H1 (cell line): ENCODE results near the gene ZMYM2. TPM values are rescaled to one million over a fixed set of nuclear protein-coding genes. Genes with fewer than 3 reads are reported as not detected.
A peak's percentile ranks its signal among the peaks of the same experiment; 100 is the strongest.

Experiments used
- ATF2 ChIP-seq: IDR thresholded peaks from 2 replicates; pipeline ENCODE4 v1.6.1; 2012; ENCODE audit warnings: low read length, inconsistent platforms
- BCL11A ChIP-seq, 2 experiments: IDR thresholded peaks; one replicate each; pipeline ENCODE4 v1.6.1; 2011; ENCODE audit warnings: low read depth in 2 of 2, low read length in 2 of 2, mild to moderate bottlenecking in 2 of 2
- BRCA1 ChIP-seq: IDR thresholded peaks from 2 replicates; pipeline ENCODE4 v1.6.1; 2012; ENCODE audit warnings: low read depth, low read length, improper control_type of control experiment
- CHD2 ChIP-seq: IDR thresholded peaks from 2 replicates; pipeline ENCODE4 v1.6.1; 2012; ENCODE audit warnings: low read length, improper control_type of control experiment
- CREB1 ChIP-seq: IDR thresholded peaks from 2 replicates; pipeline ENCODE4 v1.6.1; 2012; ENCODE audit warnings: inconsistent platforms
- CTBP2 ChIP-seq: IDR thresholded peaks from 2 replicates; pipeline ENCODE4 v1.7.0; 2011; ENCODE audit warnings: borderline replicate concordance, mild to moderate bottlenecking, moderate library complexity, mixed read lengths, low read length; ENCODE audit not compliant: insufficient read depth, insufficient read length
- GABPA ChIP-seq: IDR thresholded peaks from 2 replicates; pipeline ENCODE4 v1.6.1; 2011; ENCODE audit warnings: mild to moderate bottlenecking, low read length, moderate library complexity, borderline replicate concordance; ENCODE audit not compliant: insufficient read depth
- GTF2F1 ChIP-seq: IDR thresholded peaks from 2 replicates; pipeline ENCODE4 v1.6.1; 2012; ENCODE audit warnings: low read depth, low read length, improper control_type of control experiment, borderline replicate concordance
- JUND ChIP-seq: IDR thresholded peaks from 2 replicates; pipeline ENCODE4 v1.6.1; 2011; ENCODE audit warnings: mild to moderate bottlenecking, improper control_type of control experiment, low read length
- KDM1A ChIP-seq: fragments of 200-600, 300-600 bp; sonication (generic); IDR thresholded peaks from 2 replicates; pipeline ENCODE4 v1.7.1; 2016; ENCODE audit warnings: mild to moderate bottlenecking, low read length, borderline replicate concordance
- KDM5A ChIP-seq: fragments of 200-600 bp; IDR thresholded peaks from 2 replicates; pipeline ENCODE4 v1.7.1; 2012; ENCODE audit warnings: mild to moderate bottlenecking, low read length, inconsistent platforms, mixed read lengths
- MAFK ChIP-seq: IDR thresholded peaks from 2 replicates; pipeline ENCODE4 v1.6.1; 2012; ENCODE audit warnings: low read depth, mild to moderate bottlenecking, improper control_type of control experiment, low read length
- MAX ChIP-seq: IDR thresholded peaks from 2 replicates; pipeline ENCODE4 v1.6.1; 2012; ENCODE audit warnings: inconsistent platforms
- POLR2A ChIP-seq, 2 experiments: IDR thresholded peaks; 1 replicate in 1 of 2; 2 replicates in 1 of 2; pipeline ENCODE4 v1.6.1; 2011; ENCODE audit warnings: low read depth in 2 of 2, low read length in 2 of 2, mild to moderate bottlenecking in 2 of 2; ENCODE audit errors: control extremely low read depth in 1 of 2
- POLR2AphosphoS5 ChIP-seq: IDR thresholded peaks from 2 replicates; pipeline ENCODE4 v1.6.1; 2011; ENCODE audit warnings: low read depth, low read length
- POU5F1 ChIP-seq: IDR thresholded peaks from 2 replicates; pipeline ENCODE4 v1.6.1; 2011; ENCODE audit warnings: low read depth, mild to moderate bottlenecking, low read length, moderate library complexity
- RNF2 ChIP-seq: fragments of 200-900, 300-1000 bp; sonication (generic); IDR thresholded peaks from 2 replicates; pipeline ENCODE4 v1.7.1; 2016; ENCODE audit warnings: borderline replicate concordance, low read depth, mild to moderate bottlenecking, antibody characterized with exemption, low read length; ENCODE audit not compliant: poor library complexity, severe bottlenecking; ENCODE audit errors: missing control alignments
- SIN3A ChIP-seq, 2 experiments: IDR thresholded peaks in 1 of 2; conservative IDR thresholded peaks in 1 of 2; 2 replicates each; pipeline ENCODE4 v1.6.1; 2011 to 2012; ENCODE audit warnings: low read length in 2 of 2, improper control_type of control experiment in 1 of 2, low read depth in 1 of 2, mild to moderate bottlenecking in 1 of 2
- SIRT6 ChIP-seq: IDR thresholded peaks from one replicate; pipeline ENCODE4 v1.7.1; 2012; ENCODE audit warnings: low read length, inconsistent platforms
- SRF ChIP-seq: IDR thresholded peaks from 2 replicates; pipeline ENCODE4 v1.6.1; 2011; ENCODE audit warnings: mild to moderate bottlenecking, low read depth, low read length, moderate library complexity
- polyA plus RNA-seq, 7 experiments: library from polyadenylated mRNA; depleted of rRNA in 3 of 7; stranded (reverse) in 5 of 7; unstranded in 2 of 7; fragments of >200 nt in 5 of 7; fragments of 200-250 nt in 2 of 7; gene quantifications; 1 replicate in 5 of 7; 2 replicates in 1 of 7; 4 replicates in 1 of 7; pipeline versions ENCODE4 v1.2.1 to v1.2.3, GENCODE V29; 2011 to 2013; ENCODE audit warnings: missing spikeins in 2 of 7, mixed read lengths in 2 of 7
- total RNA-seq: library from RNA; stranded (reverse); fragmentation: NEBNext Ultra II Directional; extraction: Animal tissue kit (Norgen Biotek cat#: 25700); gene quantifications from 2 replicates; pipeline ENCODE4 v1.2.1, GENCODE V29; 2021
- TF ChIP-seq, protein P1 (sequence below): IDR thresholded peaks from 2 replicates; pipeline ENCODE4 v1.6.1; 2011; ENCODE audit warnings: low read length, improper control_type of control experiment

Gene ZMYM2
- total and polyA plus RNA-seq, 2 of the 8 experiments (the other 6 are each of a cell fraction or from before 2014, with no cell fraction given) = 41.2 to 159 TPM

DNA sequence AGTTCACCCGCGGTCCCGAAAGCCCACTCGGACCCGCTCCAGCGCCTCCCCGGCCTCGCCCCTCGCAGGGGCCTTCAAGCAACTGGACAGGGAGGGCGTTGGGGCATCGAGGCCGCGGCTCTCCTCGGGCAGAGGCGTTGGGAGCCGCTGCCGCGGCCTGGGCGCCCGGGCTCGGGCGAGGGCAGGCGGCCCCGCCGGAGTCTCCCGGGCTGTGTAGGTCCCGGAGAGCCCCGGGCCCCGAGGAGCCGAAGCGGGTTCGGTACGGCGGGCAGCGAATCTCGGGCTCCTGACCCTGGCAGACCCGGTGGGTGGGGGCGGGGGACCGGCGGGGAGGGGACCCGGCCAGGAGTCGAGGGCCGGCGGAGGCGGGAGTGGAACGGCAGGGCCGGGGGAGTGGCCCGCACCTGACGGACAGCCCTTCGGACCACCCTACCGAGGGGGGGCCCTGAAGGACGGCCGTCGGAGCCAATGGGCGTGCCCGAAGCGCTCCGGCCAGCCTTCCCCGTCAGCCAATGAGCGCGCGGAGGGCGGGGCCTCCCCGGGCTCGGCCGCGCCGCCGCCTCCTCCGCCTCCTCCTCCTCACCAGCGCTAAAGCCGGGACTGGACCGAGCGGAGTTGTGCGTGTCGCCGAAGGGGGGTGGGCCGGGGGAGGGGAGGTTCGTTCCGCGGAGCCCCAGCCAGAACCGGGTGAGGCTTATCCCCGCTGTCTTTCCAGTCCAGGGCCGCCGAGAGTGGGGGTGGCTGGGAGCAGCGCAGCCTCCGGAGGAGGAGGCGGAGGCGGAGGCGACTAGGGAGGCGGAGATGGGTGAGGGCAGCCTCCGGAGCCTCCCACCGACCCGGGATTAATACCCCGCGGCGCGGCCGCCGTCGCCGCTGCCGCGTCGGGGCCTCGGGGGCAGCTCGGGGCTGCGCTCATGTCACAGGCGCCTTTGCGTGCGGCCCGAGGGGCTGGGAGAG lies at the start of gene ZMYM2 (continued):
- TF ChIP-seq, protein P1, sequence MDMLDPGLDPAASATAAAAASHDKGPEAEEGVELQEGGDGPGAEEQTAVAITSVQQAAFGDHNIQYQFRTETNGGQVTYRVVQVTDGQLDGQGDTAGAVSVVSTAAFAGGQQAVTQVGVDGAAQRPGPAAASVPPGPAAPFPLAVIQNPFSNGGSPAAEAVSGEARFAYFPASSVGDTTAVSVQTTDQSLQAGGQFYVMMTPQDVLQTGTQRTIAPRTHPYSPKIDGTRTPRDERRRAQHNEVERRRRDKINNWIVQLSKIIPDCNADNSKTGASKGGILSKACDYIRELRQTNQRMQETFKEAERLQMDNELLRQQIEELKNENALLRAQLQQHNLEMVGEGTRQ = no peak
- TF ChIP-seq BRCA1 = no peak
- no peak for TF ChIP-seq KDM5A
- no peak for TF ChIP-seq RNF2
- no peak for TF ChIP-seq JUND
- TF ChIP-seq MAFK = no peak
- no peak for TF ChIP-seq SRF
- TF ChIP-seq GABPA = no peak
- TF ChIP-seq MAX = 0 out of 2 replicates have a peak, but pooled peaks have one; percentile 5
- TF ChIP-seq POLR2A (IDR thresholded peaks at IDR 0.05; ENCODE audit: control extremely low read depth in 1 of 2, low read depth in 2 of 2, low read length in 2 of 2) = peak; percentile 17 to 38; a peak in 2 of 3 replicates
- TF ChIP-seq POU5F1 = no peak
- peak; percentile 94 for TF ChIP-seq CHD2
- TF ChIP-seq ATF2 = no peak
- no peak for TF ChIP-seq CTBP2
- TF ChIP-seq SIRT6 = no peak
- no peak for TF ChIP-seq GTF2F1
- no peak for TF ChIP-seq SIN3A (conservative IDR thresholded peaks at IDR 0.05 in 1 of 2, IDR thresholded peaks at IDR 0.05 in 1 of 2; ENCODE audit: low read depth in 1 of 2, low read length in 2 of 2)
- TF ChIP-seq BCL11A (IDR thresholded peaks at IDR 0.05; ENCODE audit: low read depth in 2 of 2, low read length in 2 of 2) = no peak
- TF ChIP-seq KDM1A = no peak
- TF ChIP-seq CREB1 = peak; percentile 38
- TF ChIP-seq POLR2AphosphoS5 = no peak; the same call in none of the 2 replicates
